Midbrain (tissue), 1 donor: ENCODE results near the gene GPR158.
"Not testable (repeated sequence)": the region's sequence is repeated elsewhere in the genome, so short reads cannot be mapped to it uniquely, and the experiment has no call there.

ENCODE experiments used
- DNase-seq: peaks from one replicate; lab custom pipeline; 2025; lab: John Stamatoyannopoulos, UW

GPR158 gene

GRCh38 chr10:25304606-25305005, 129.8 kb downstream of the GPR158 start:
- DNase-seq, result no peak

GRCh38 chr10:25306386-25306785, 131.6 kb downstream of the GPR158 start:
- no peak for DNase-seq

- DNase-seq, result no peak
Observed at GRCh38 chr10:25308278-25308677, 133.5 kb downstream of the GPR158 start.

GRCh38 chr10:25317596-25318211, 142.9 kb downstream of the GPR158 start:
- DNase-seq, result not testable (repeated sequence)

- DNase-seq, result no peak
Observed at GRCh38 chr10:25327273-25327672, 152.5 kb downstream of the GPR158 start.

GRCh38 chr10:25328361-25328760, 153.6 kb downstream of the GPR158 start:
- no peak for DNase-seq

- DNase-seq, result not testable (repeated sequence)
Observed at GRCh38 chr10:25329587-25329986, 154.8 kb downstream of the GPR158 start.

GRCh38 chr10:25334445-25334844, 159.6 kb downstream of the GPR158 start:
- no peak for DNase-seq

GRCh38 chr10:25336330-25336729, 161.5 kb downstream of the GPR158 start:
- no peak for DNase-seq

- no peak for DNase-seq
Observed at GRCh38 chr10:25338271-25338670, 163.5 kb downstream of the GPR158 start.

- no peak for DNase-seq
Observed at GRCh38 chr10:25339966-25340365, 165.2 kb downstream of the GPR158 start.

GRCh38 chr10:25349520-25349919, 174.7 kb downstream of the GPR158 start:
- DNase-seq, result no peak

GRCh38 chr10:25356609-25357008, 181.8 kb downstream of the GPR158 start:
- DNase-seq, result no peak

- DNase-seq, result no peak
Observed at GRCh38 chr10:25357269-25357668, 182.5 kb downstream of the GPR158 start.

- no peak for DNase-seq
Observed at GRCh38 chr10:25382029-25382810, 207.4 kb downstream of the GPR158 start.

GRCh38 chr10:25382901-25383300, 208.1 kb downstream of the GPR158 start:
- not testable (repeated sequence) for DNase-seq

GRCh38 chr10:25383686-25384085, 208.9 kb downstream of the GPR158 start:
- DNase-seq, result no peak

- DNase-seq, result no peak
Observed at GRCh38 chr10:25384618-25385017, 209.8 kb downstream of the GPR158 start.

GRCh38 chr10:25388188-25388861, 213.5 kb downstream of the GPR158 start:
- no peak for DNase-seq

GRCh38 chr10:25388862-25389206, 214.0 kb downstream of the GPR158 start:
- no peak for DNase-seq

GRCh38 chr10:25390733-25391132, 215.9 kb downstream of the GPR158 start:
- DNase-seq, result no peak

GRCh38 chr10:25392132-25392531, 217.3 kb downstream of the GPR158 start:
- DNase-seq, result no peak

GRCh38 chr10:25393621-25394020, 218.8 kb downstream of the GPR158 start:
- no peak for DNase-seq
